Omental fat pad (tissue), 4 donors: Measurements from ENCODE around the gene GPATCH2L. TPM values are rescaled to one million over a fixed set of nuclear protein-coding genes. Genes with fewer than 3 reads are reported as not detected.

Source experiments
- ATAC-seq: fragments of 150-250 bp; one replicate; pipeline ENCODE4 v1.9.1; 2016; ENCODE audit warnings: mild to moderate bottlenecking, moderate library complexity; ENCODE audit not compliant: low FRiP score
- DNase-seq: peaks from one replicate; pipeline ENCODE4 v3.0.0-alpha.2; 2019; ENCODE audit warnings: low spot score
- CTCF ChIP-seq, 3 donors: fragments of 450-650 bp; IDR thresholded peaks; one replicate each; pipeline ENCODE4 v1.5.1; 2016 to 2017; ENCODE audit warnings: antibody characterized with exemption in 3 of 3, mild to moderate bottlenecking in 3 of 3, moderate library complexity in 2 of 3
- total RNA-seq, 4 donors: library from RNA; depleted of rRNA; stranded (reverse); fragments of >200 nt; gene quantifications; one replicate each; pipeline ENCODE4 v1.1.0, GENCODE V29; 2016

The GPATCH2L gene
- total RNA-seq, 4 donors from 2014 or later: 29.1 to 66.7 (median 50.7) TPM

GRCh38 chr14:76253111-76253510 lies 101.4 kb downstream of the GPATCH2L start:
- DNase-seq (no peak), ATAC-seq (no peak)
- no peak for TF ChIP-seq CTCF (IDR thresholded peaks at IDR 0.05)

DNA sequence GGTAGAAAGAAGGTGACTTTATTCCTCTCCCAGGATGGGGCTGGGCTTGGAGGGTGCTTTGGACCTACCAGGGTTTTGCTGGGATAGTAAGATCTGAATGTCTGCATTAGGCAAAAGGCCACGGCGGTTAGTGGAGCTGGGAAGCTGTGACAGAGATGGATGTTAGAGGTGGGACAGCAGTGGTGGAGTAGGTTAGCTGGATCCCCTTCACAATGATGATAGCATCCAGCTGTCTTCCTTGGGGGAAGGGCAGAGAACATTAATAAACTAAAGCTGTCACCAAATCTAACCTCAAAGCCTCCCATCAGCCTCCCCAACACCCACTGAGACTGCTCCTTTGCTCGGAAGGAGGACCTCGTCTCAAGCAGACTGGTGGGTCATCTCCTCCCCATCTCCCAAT lies 104.8 kb downstream of the GPATCH2L start:
- TF ChIP-seq CTCF (IDR thresholded peaks at IDR 0.05): no peak
- DNase-seq (no peak), ATAC-seq (no peak)

- ATAC-seq (no peak), DNase-seq (no peak)
- no peak for TF ChIP-seq CTCF (IDR thresholded peaks at IDR 0.05)
Observed at GRCh38 chr14:76257111-76257803, 105.5 kb downstream of the GPATCH2L start.

- DNase-seq (no peak), ATAC-seq (no peak)
- no peak for TF ChIP-seq CTCF (IDR thresholded peaks at IDR 0.05)
Observed at GRCh38 chr14:76257842-76258397, 106.2 kb downstream of the GPATCH2L start.

DNA sequence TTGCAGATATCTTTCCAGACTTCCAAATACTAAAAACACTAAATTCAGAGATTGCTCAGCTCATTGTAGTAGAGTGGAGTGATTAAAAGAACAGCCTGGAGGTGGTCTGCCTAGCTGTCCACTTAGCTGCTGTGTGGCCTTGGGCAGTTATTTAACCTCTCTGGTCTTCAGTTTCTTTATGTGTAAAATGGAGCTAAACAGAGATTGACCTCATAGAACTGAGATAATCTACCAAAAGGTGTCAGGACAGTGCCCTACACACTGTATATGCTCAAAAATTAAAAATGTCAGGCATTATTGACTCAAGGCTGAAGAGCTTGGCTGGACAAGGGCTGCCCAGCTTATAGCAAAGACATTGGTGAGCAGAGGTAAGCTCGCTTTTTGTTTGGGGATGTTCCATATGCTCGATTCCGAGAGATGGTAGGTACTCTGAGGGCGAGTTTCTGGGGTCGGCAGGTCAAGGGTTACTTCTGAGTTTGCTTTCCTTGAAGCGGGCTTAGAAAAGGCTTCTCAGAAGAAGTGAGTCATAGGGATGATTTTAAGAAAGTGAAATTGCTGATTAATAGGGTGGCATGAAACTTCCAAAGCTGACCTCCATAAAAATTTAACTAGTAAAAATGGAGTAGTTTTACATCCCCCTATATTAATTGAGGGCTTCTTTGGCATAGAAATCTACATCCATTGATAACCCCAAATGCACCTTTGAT lies 107.5 kb downstream of the GPATCH2L start:
- no peak for ATAC-seq
- DNase-seq: no peak
- no peak for TF ChIP-seq CTCF (IDR thresholded peaks at IDR 0.05)

DNA sequence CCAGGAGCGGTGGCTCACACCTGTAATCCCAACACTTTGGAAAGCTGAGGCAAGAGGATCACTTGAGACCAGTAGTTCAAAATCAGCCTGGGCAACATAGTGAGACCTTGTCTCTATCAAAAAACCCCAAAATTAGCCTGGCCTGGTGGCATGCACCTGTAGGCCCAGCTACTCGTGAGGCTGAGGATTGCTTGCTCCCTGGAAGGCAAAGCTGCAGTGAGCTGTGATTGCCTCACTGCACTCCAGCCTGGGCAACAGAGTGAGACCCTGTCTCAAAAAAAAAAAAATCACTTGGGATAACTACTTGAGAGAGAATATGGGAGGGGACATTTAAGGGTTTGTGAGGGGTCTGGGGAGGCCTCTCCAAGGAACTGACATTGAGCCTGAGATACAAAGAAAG lies 109.0 kb downstream of the GPATCH2L start:
- DNase-seq (no peak), ATAC-seq (no peak)
- TF ChIP-seq CTCF (IDR thresholded peaks at IDR 0.05): no peak
